Right lobe of liver (tissue), 6 donors: ENCODE results near the gene ARRDC5. TPM values are rescaled to one million over a fixed set of nuclear protein-coding genes. Genes with fewer than 3 reads are reported as not detected.
A peak's percentile ranks its signal among the peaks of the same experiment; 100 is the strongest.

Source experiments
- ATAC-seq, 4 donors: fragments of 200-7000 bp; cut with Tn5 transposase; one replicate each; pipeline ENCODE4 v1.9.1; 2020; ENCODE audit warnings: mild to moderate bottlenecking in 4 of 4, moderate library complexity in 4 of 4
- DNase-seq, 3 donors: peaks; one replicate each; pipeline ENCODE4 v3.0.0-alpha.2; 2020
- H3K27ac ChIP-seq, 3 donors: fragments of 200-600 bp; one replicate each; pipeline ENCODE4 v1.8.0; 2022
- H3K27me3 ChIP-seq, 2 donors: fragments of 200-600 bp; one replicate each; pipeline ENCODE4 v1.8.0; 2022
- H3K36me3 ChIP-seq, 4 donors: fragments of 200-600 bp; sonication (generic) in 1 of 4; one replicate each; pipeline versions ENCODE4 v1.5.1 to v1.8.0; 2017 to 2022; ENCODE audit warnings: control low read depth in 1 of 4
- H3K4me1 ChIP-seq, 4 donors: fragments of 200-600 bp; sonication (generic) in 1 of 4; one replicate each; pipeline versions ENCODE4 v1.5.1 to v1.8.0; 2017 to 2022; ENCODE audit warnings: control low read depth in 1 of 4
- H3K4me3 ChIP-seq, 3 donors: fragments of 200-600 bp; one replicate each; pipeline ENCODE4 v1.8.0; 2022
- H3K9me3 ChIP-seq, 4 donors: fragments of 200-600 bp; sonication (generic) in 1 of 4; one replicate each; pipeline versions ENCODE4 v1.5.1 to v1.8.0; 2017 to 2022; ENCODE audit warnings: control low read depth in 1 of 4
- POLR2A ChIP-seq: fragments of 450-650 bp; IDR thresholded peaks from one replicate; pipeline ENCODE4 v1.6.1; 2017; ENCODE audit warnings: antibody characterized with exemption, mild to moderate bottlenecking
- WGBS: methylation state at CpG from one replicate; pipeline ENCODE4 v1.1.6; 2018; ENCODE audit warnings: low coverage, low lambda C conversion rate; ENCODE audit not compliant: insufficient coverage; ENCODE audit errors: missing lambda C conversion rate; 5-methylcytosine and 5-hydroxymethylcytosine counted together
- intact Hi-C, 2 donors: fragments of 100-400 bp; cut with DNase I; formaldehyde crosslinking; loops; one replicate each; pipeline versions ENCODE4 v1.11.2 to v1.14.1; 2022
- total RNA-seq, 6 experiments: library from RNA; depleted of rRNA in 2 of 6; stranded (reverse); fragments of >200 nt in 2 of 6; fragmentation: NEBNext Ultra II Directional in 3 of 6; extraction: Animal tissue kit (Norgen Biotek cat#: 25700) in 3 of 6; gene quantifications; one replicate each; pipeline versions ENCODE4 v1.1.0 to v1.2.4, GENCODE V29; 2016 to 2023
- TF ChIP-seq, protein P1 (sequence below), 4 donors: fragments of 200-600 bp in 3 of 4; fragments of 450-650 bp in 1 of 4; IDR thresholded peaks; one replicate each; pipeline versions ENCODE4 v1.5.1 to v1.8.0; 2016 to 2022; ENCODE audit warnings: antibody characterized with exemption in 4 of 4, mild to moderate bottlenecking in 2 of 4
- donor health status: DM: no; HTN: yes; CAD: no.
- donor health status: DM: no; HTN: no; CAD: no.
- donor health status: DM: no; HTN: no; CAD: no.
- donor health status: DM: no; HTN: yes; CAD: no.
- donor health status: DM: no; HTN: yes; CAD: no.

Gene ARRDC5
- total RNA-seq, 6 experiments from 2014 or later = 0.15 to 0.35 (median 0.17) TPM; not detected in 3

DNA sequence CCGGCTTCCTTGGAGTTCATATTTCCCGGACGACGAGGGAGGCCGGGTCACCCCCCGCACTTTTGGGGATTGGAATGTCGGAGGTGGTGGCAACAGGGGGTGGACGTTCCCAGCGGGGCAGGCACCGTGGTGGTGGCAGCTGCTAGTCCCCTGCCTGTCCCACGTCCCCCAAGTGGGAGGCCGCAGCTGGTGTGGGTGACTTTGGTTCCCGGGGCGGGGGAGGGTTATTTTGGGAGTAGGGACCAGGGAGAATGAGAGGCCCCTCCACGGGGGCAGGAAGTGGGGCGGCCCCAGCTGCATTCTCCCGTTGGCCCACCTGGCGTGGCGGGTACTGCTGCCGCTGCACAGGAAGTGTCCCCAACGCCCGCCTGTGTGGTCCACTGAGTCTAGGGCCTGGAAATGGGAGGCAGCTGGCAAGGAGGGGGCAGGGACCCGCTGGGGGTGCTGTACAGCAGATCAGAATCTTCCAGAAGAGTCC lies 24.2 kb downstream of the ARRDC5 start:
- intact Hi-C loops = loop anchor here in 1 of 2 donors (5.0 kb wide), 1 partner anchor 34 kb away; no protein-coding TSS in a partner anchor
- no peak overlapping the region for H3K4me3 ChIP-seq
- no peaks in the 10 kb centered on the region for H3K36me3 ChIP-seq
- ATAC-seq = no peak
- WGBS = 40% methylated on average over 1 of the region's 23 CpGs
- no peaks in the 10 kb centered on the region for H3K4me1 ChIP-seq
- no peak overlapping the region for H3K27ac ChIP-seq
- no peaks in the 10 kb centered on the region for H3K9me3 ChIP-seq
- no peak for TF ChIP-seq POLR2A
- TF ChIP-seq, protein P1, sequence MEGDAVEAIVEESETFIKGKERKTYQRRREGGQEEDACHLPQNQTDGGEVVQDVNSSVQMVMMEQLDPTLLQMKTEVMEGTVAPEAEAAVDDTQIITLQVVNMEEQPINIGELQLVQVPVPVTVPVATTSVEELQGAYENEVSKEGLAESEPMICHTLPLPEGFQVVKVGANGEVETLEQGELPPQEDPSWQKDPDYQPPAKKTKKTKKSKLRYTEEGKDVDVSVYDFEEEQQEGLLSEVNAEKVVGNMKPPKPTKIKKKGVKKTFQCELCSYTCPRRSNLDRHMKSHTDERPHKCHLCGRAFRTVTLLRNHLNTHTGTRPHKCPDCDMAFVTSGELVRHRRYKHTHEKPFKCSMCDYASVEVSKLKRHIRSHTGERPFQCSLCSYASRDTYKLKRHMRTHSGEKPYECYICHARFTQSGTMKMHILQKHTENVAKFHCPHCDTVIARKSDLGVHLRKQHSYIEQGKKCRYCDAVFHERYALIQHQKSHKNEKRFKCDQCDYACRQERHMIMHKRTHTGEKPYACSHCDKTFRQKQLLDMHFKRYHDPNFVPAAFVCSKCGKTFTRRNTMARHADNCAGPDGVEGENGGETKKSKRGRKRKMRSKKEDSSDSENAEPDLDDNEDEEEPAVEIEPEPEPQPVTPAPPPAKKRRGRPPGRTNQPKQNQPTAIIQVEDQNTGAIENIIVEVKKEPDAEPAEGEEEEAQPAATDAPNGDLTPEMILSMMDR (IDR thresholded peaks at IDR 0.05) = no peak
- DNase-seq = no peak
- H3K27me3 ChIP-seq = no peaks in the 10 kb centered on the region

- Histone ChIP-seq H3K9me3 (no peaks in the 10 kb centered on the region), H3K27me3 (no peaks in the 10 kb centered on the region), H3K27ac (no peak overlapping the region), H3K4me1 (no peaks in the 10 kb centered on the region), H3K36me3 (no peaks in the 10 kb centered on the region), H3K4me3 (no peak overlapping the region)
- intact Hi-C loops = loop anchor here in 1 of 2 donors (5.0 kb wide), 1 partner anchor 34 kb away; no protein-coding TSS in a partner anchor
- WGBS = 60% methylated on average over 1 of the region's 30 CpGs
- DNase-seq = no peak
- ATAC-seq = peak in 1 of 4 donors; percentile 41
- no peak for TF ChIP-seq POLR2A
- TF ChIP-seq, protein P1 (IDR thresholded peaks at IDR 0.05) = no peak
Measured at GRCh38 chr19:4877753-4878490, 24.8 kb downstream of the ARRDC5 start.

DNA sequence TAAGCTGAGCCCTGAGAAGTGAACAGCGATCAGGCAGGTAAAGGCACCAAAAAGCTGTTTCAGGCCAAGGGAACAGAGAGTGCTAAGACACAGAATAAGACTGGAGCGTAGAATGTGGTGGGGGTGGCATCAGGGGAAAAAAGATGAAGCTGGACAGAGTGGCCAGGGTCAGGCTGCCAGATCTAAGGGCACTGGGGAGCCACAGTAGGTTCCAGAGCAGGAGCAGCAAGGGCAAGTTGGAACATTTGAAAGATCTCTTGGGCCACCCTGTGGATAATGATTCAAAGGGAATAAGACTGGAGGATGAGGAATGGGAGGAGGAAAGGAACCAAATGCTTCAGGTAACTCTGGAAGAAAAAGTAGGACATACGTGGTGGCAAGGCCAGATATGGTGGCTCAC lies 28.8 kb downstream of the ARRDC5 start:
- Histone ChIP-seq H3K36me3 (no peaks in the 10 kb centered on the region), H3K4me1 (no peaks in the 10 kb centered on the region), H3K9me3 (no peaks in the 10 kb centered on the region), H3K27ac (no peak overlapping the region), H3K4me3 (no peak overlapping the region), H3K27me3 (no peaks in the 10 kb centered on the region)
- ATAC-seq (no peak), DNase-seq (no peak)
- intact Hi-C loops = loop anchor here (5.0 kb wide), 1 partner anchor 158 kb away; no protein-coding TSS in a partner anchor
- TF ChIP-seq POLR2A = no peak
- TF ChIP-seq, protein P1 (IDR thresholded peaks at IDR 0.05) = no peak
- WGBS = 81% methylated on average over 3 of the region's 3 CpGs

DNA sequence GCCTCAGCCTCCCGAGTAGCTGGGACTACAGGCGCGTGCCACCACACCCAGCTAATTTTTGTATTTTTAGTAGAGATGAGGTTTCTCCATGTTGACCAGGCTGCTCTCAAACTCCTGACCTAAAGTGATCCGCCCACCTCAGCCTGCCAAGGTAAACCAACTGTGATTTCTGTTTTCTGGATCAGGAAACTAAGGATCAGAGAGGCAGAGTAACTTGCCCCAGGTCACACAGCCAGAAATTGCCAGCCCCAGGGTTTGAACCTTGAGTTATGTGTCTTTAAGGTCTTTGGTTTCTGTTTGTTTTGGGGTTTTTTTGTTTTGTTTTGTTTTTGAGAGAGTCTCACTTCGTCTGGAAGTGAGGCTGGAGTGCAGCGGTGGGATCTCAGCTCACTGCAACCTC lies 31.0 kb downstream of the ARRDC5 start:
- 44% methylated on average over 3 of the region's 6 CpGs for WGBS
- H3K27me3 ChIP-seq = no peaks in the 10 kb centered on the region
- H3K9me3 ChIP-seq = no peaks in the 10 kb centered on the region
- no peak for ATAC-seq
- H3K36me3 ChIP-seq = no peaks in the 10 kb centered on the region
- TF ChIP-seq, protein P1 (IDR thresholded peaks at IDR 0.05) = no peak
- TF ChIP-seq POLR2A = no peak
- no peak overlapping the region for H3K4me3 ChIP-seq
- H3K27ac ChIP-seq = no peak overlapping the region
- H3K4me1 ChIP-seq = peaks cover 0 to 3% (median 0%) of the 10 kb centered on the region in 4 donors
- intact Hi-C loops = loop anchor here (5.0 kb wide), 1 partner anchor 161 kb away; no protein-coding TSS in a partner anchor
- no peak for DNase-seq
